ENCODE measurements around the gene PIK3R3. TPM values are rescaled to one million over a fixed set of nuclear protein-coding genes. Genes with fewer than 3 reads are reported as not detected.
"Not testable (repeated sequence)": the region's sequence is repeated elsewhere in the genome, so short reads cannot be mapped to it uniquely, and the experiment has no call there.

Gene PIK3R3
- total RNA-seq, 2 experiments from 2014 or later: 3.3 to 4.1 TPM

DNA sequence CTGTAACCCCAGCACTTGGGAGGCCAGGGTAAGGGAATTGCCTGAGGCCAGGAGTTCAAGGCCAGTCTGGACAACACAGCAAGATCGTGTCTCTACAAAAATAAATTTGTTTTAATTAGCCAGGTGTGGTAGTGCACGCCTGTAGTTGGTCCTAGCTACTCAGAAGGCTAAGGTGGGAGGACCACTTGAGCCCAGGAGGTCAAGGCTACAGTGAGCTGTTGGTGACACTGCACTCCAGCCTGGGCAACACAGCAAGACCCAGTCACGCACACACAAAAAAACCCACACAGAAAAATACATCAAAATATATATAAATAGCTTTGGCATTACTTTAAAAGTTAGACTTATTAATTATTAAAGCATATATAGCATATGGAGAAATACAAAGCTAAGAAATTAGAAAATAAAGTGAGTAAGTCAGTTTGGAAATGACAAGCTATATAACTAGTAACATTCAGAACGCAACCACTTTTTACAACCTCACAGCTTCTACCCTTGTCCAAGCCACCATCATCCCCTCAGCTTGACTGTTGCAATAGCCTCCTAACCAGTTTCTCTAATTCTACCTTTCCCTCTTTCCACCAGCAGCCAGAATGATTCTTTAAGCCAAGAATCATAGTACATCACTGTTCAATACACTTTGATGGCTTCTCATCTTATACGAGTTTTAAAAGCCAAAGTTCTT lies 14.5 kb downstream of the PIK3R3 start:
- ChIA-PET CTCF (interaction anchor here (1.6 kb wide), 1 partner anchor 81 kb away, joined by 4 read pairs; no protein-coding TSS in a partner anchor), POLR2A (no interaction called here)

DNA sequence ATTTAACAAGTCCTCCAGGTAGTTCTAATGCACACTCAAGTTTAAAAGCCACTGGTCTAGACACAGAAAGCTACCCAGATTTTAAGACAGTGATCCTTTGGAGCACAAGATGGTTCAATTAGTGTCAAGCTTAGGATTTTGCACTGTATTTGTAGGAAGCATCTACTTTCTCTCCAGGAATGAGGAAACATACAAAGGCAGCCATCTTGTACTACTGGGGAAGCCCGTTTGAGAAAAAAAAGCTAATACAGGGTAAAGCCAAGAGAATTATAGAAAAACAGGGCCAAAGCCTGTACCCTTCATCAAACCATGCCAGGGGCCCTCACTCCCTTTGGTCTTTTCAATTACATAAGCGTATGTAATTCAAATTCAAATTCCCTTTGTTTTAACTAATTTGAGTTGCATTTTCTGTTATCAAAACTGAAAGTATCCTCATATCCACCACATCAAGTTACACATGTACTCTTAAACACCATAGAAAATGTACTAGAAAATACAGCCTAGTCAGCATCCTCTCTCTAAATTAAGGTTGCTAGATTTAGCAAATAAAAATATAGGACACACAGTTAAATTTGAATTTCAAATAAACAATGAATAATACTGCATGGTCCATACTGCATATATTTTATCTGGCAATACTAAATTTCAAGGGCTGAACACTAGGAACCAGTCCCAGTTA lies 17.4 kb downstream of the PIK3R3 start:
- ChIA-PET CTCF (no interaction called here), POLR2A (no interaction called here)

DNA sequence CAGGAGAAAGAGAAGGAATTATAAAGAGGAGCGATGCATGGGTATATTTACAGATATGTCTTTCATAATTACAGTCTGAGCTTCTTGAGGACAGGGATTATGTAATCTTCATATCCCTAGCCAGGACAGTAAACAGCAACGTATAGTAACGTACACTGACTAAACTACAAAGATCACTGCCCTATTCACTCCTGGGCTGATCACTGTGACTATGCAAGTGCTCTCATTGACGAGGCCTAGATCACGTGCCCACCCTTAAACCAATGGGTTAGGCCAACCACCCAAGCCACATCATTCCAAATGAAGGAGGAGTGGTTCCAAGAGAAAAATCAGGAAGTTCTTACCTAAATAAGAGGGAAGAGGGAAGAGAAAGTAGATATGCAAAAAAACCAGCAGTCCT lies 18.5 kb downstream of the PIK3R3 start:
- POLR2A ChIA-PET: no interaction called here

DNA sequence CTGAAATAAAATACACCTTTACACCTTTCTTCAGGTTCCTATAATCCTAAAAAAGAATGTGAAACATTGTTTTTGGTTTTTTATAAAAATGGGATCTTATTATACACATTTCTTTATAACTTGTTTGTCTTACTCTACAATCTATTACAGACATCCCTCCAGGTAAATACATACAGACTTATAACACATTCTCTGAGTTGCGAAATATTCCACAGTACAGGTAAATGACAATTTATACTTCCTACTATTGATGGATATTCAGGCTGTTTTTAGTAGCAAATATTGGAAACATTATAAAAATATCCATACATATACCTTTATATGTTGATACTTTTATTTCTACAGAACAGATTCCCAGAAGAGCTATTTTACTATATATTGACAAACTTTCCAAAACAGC lies 20.3 kb downstream of the PIK3R3 start:
- ChIA-PET CTCF (no interaction called here), POLR2A (no interaction called here)

More for the DNA sequence above, 18.5 kb downstream of the PIK3R3 start:
- CTCF ChIA-PET: no interaction called here

- CTCF ChIA-PET: no interaction called here
- POLR2A ChIA-PET: no interaction called here
These were observed 21.9 kb downstream of the PIK3R3 start for GRCh38 chr1:46110521-46110920.

- POLR2A ChIA-PET: no interaction called here
These were observed 29.5 kb downstream of the PIK3R3 start for GRCh38 chr1:46102769-46103476.

DNA sequence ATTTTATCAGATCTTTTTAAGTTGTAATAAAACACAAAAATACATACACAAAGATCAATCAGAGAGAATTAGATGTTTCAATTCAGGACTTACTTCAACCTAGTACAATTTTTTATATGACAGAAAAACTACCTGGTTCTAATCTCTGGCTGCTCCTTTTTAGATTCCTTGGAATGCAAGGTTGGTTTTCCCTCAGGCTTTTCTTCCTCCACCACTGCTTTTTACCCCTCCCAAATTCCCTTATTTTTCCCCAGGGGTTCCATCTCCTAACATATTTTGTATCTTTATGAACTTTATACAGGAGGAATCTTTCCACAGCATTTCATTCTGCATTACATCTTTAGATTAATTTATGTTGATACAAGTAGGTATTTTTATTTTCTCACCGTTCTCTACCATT lies 33.2 kb downstream of the PIK3R3 start:
- ChIA-PET CTCF (no interaction called here), POLR2A (no interaction called here)

More at GRCh38 chr1:46102769-46103476, 29.5 kb downstream of the PIK3R3 start:
- CTCF ChIA-PET: no interaction called here

DNA sequence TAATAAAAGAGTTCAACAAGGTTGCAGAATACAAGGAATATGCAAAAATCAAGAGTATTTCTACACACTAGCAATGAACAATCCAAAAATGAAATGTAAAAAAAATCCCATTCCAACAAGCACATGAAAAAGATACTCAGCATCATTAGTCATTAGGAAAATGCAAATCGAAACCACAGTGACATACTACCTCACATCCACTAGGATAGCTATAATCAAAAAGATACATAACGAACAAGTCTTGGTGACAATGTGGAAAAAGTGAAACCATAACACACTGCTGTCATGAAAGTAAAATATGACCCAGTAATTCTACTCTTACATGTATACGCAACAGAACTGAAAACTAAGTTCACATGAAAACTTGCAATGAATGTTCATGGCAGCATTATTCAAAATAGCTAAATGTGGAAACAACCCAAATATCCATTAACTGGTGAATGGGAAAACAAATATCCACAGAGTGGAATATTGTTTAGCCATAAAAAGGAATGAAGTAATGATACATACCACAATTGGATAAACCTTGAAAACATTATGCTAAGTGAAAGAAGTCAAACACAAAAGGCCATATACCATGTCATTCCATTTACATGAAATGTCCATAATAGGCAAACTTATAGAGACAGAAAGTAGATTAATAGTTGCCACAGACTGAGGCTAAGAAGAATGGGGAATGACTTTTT lies 34.3 kb downstream of the PIK3R3 start:
- POLR2A ChIA-PET: no interaction called here
- CTCF ChIA-PET: no interaction called here

DNA sequence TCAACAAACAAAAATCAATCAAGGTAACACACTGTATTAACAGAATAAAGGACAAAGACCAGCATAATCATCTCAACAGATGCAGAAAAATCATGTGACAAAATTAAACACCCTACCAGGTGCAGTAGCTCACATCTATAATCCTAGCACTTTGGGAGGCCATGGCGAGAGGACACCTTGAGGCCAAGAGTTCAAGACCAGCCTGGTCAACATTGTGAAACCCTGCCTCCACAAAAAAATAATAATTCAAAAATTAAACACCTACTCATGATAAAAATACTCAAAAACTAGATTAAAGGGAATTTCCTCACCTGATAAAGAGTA lies 35.3 kb downstream of the PIK3R3 start:
- POLR2A ChIA-PET: interaction anchor here (0.7 kb wide), 1 partner anchor 464 kb away, joined by 6 read pairs; no protein-coding TSS in a partner anchor
- CTCF ChIA-PET: no interaction called here

GRCh38 chr1:46096269-46097148 lies 35.9 kb downstream of the PIK3R3 start:
- CTCF ChIA-PET: no interaction called here
- POLR2A ChIA-PET: no interaction called here

DNA sequence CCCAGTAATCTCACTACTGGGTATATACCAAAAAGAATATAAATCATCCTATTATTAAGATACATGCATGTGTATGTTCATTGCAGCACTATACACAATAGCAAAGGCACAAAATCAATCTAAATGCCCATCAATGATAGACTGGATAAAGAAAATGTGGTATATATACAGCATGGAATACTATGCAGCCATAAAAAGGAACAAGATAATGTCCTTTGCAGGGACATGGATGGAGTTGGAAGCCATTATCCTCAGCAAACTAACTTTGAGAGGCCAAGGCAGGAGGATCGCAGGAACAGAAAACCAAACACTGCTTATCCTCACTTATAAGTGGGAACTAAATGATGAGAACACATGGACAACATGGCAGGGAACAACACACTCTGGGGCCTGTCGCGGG lies 37.3 kb downstream of the PIK3R3 start:
- CTCF ChIA-PET, POLR2A ChIA-PET: not testable (repeated sequence)

GRCh38 chr1:46094471-46095005 lies 37.9 kb downstream of the PIK3R3 start:
- CTCF ChIA-PET: no interaction called here
- POLR2A ChIA-PET: no interaction called here

GRCh38 chr1:46093832-46094231 lies 38.6 kb downstream of the PIK3R3 start:
- CTCF ChIA-PET, POLR2A ChIA-PET: not testable (repeated sequence)

GRCh38 chr1:46087891-46088290 lies 44.5 kb downstream of the PIK3R3 start:
- ChIA-PET CTCF (no interaction called here), POLR2A (no interaction called here)

DNA sequence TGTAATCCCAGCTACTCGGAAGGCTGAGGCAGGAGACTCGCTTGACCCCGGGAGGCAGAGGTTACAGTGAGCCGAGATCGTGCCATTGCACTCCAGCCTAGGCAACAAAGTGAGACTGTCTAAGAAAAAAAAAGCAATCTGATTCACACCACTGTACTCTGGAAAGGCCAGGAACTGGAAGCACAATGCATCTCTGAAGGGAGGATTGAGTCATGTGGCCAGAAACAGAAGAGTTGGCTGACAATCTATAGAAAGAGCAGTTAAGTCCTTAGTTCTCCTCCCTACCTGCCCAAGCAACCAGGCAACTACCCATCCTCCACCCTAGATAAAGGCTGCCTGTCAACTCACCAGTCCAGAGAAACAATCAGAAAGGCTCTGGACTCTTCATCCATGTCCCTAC lies 45.9 kb downstream of the PIK3R3 start:
- ChIA-PET CTCF (no interaction called here), POLR2A (no interaction called here)

DNA sequence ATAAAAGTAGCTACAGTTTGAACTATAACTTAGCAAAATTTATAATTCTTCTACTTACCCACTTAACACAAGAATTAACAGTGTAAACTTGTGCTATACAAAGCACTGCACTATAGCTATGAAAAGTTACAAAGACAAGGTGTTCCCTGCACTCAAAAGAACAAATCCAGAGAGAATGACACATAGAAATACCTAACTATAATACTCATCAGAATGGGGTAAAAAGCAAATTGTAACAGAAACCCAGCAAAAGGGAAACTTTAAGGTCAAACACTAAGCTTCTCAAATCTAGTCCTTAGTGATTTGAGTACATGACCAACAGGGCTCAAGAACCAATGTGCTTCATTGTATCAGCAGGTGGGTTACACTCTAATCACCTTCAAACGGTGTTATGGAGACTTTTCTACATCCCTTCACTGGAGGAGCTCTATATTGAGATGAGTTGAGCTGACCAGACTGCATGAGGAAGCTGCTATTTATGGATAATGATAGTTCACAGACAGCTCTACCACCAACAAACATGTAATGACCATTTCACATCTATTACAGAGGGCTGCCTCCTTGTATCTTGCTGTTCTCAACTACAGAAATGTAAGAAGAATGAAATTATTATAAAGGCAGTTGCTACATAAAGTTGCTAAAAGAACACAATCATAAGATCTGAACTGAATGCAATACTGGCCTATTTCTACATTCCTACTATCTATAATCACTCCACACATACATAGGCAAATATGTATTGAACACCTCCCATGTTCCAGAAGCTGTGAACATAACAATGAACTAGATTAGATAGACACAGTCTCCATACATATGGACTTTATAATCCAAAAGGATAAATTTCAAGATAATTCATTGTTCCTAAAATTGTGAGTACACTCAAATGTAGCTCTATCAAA lies 47.6 kb downstream of the PIK3R3 start:
- POLR2A ChIA-PET: no interaction called here

GRCh38 chr1:46083579-46083978 lies 48.9 kb downstream of the PIK3R3 start:
- ChIA-PET POLR2A (no interaction called here), CTCF (interaction anchor here (1.0 kb wide), 1 partner anchor 10 kb away, joined by 5 read pairs; no protein-coding TSS in a partner anchor)

More for the DNA sequence above, 47.6 kb downstream of the PIK3R3 start:
- CTCF ChIA-PET: interaction anchor here (1.0 kb wide), 2 partner anchors 11 to 47 kb away, joined by 3 to 5 read pairs; no protein-coding TSS in a partner anchor

GRCh38 chr1:46081619-46082018 lies 50.8 kb downstream of the PIK3R3 start:
- POLR2A ChIA-PET: no interaction called here
- CTCF ChIA-PET: no interaction called here

Data from activated CD8-positive, alpha-beta memory T cell treated with anti-CD3 and anti-CD28 coated beads for 36 hours (primary cell).